ENCODE data around the gene TBX3.

The TBX3 gene

DNA sequence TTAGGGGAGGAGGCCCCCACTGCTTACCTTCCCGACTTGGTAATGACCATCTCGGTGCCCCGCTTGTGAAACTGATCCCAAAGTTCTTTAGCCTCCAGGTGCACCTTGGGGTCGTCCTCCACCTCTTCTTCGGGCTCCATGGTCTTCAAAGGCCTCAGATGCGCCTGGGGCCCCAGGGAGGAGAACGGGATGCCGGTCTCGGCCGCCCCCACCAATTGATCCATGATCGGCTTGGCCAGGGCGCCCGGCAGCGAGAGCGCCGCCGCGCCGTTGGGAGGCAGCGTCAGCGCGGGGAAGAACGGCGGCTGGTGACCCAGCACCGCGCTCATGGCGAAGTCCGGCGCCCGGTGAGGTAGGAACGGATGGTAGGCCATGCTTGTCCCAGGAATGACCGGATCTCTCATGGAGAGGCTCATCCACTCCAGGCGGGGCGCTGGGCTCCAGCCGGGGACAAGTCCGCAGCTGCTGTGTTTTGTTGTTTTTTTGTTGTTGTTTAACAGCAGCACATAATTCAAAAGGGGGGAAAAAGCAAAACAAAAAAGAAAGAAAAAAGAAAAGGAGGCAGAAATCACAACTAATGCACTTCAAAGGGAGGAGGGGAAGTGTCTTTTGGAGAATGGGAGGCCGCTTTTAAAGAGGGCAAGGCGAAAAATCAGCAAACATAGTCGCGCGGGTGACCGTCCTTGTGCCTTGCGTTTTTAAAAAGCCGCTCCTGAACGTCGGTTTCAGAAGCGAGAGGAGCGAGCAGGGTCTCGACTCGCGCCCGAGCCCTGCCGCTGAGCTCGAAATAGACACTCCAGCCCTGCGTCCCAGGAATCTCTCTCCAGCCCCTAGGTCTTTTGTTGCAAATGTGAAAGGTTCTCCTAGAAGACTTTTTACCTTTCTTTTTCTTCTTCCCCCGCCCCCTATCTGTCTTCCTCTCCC lies 928 bp downstream of the TBX3 start:
- no peak for DNase-seq

DNA sequence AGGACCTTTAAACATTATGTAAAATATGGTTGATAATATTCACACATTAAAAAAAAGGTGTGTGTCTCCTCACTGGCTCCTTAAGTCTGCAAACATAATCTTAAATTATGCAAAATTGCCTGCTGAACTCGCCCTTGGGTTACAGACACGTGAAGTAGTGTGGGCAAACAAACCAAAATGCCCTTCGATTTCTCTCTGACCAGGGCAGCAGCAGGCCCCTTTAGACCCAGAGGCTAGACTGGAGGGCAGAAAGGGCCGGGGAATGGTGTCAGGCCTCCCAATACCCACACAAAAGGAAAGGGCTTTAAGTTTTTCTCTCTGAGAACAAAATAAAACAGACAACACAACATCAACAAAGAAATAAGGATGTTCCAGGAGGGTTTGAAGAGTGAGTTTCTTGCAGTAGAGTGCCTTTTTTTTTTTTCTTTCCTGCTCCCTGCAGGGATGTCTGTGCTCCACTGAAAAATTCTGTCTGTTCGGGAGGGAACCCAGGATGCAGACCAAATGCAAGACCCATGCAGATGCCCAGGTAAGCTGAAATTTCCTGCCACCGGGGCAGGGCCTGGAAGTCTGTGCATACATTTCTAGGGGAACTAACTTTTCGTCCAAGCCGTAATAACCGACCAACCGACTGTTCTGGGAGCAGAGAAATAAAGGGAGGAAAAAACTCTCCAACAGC lies 1.7 kb downstream of the TBX3 start:
- no peak for DNase-seq

DNA sequence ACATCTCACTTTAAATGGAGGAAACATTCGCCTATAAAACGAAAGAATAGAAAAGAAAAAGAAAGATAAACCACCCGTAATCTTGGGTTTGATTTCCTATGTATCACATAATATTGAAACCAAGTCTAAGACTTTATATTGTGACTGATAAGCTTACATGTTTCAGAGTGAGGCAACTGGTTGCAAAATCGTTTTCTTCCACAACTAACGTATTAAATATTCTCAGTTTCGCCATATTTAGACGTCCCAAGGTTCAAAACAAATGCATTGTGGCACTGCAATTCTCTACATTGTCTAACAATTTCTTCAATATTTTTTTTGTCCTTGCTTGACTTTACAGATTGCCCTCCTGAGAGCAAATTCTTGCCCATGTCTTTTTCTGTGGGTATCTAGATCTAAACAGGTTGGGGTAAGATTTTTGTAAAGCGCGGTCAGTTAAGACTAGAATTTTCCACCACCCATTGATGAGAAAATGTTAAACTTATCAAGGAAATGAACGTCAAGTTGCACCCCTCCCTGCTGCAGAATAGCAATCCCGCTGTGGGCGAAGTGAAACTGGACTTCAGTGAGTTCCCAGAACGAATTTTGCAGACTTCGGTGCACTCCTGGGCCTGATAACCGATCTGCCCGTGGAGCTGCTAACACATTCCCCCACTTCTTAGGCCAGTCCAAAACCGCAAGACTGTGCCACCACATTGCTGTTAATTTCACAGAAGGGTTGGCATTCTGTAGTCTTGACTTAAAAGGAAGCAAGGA lies 2.7 kb downstream of the TBX3 start:
- DNase-seq, result no peak

DNA sequence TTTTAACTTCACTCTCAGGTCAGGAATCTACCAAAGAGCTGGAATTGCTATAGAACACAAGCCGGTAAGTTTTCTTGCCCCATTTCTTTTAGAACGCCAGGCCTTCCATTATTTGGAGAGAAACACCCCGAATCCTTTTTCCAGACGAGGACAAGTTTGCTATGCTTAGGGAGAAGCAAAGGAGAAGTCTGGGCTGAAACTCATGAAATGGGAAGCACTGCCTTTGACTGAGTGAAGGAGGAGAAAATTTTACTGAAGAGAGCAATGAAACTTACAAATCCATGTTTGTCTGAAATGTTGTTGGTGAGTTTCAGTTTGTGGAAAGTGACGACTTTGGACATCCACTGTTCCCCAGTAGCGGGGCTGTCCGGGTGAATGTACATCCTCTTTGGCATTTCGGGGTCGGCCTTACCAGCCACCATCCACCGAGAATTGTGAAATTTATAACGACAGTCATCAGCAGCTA lies 3.3 kb downstream of the TBX3 start:
- DNase-seq, result no peak

DNA sequence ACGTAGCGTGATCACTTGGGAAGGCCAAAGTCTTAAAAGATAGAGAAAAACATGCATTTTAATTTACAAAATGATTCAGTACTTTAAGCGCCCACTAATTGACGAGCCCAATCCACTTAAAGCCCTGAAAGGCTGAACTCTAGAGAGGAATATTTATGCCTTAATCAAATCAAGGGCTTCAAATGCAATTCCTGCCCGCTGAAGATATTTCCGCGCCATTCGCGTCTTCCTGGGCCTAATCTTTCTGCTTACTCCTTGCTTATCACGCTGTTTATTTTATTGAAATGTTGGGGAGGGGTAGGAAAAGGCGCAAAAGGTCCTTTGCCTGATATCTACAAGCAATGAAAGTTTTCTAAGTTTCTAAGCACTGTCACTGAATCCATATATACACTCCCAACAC lies 4.0 kb downstream of the TBX3 start:
- DNase-seq, result no peak

DNA sequence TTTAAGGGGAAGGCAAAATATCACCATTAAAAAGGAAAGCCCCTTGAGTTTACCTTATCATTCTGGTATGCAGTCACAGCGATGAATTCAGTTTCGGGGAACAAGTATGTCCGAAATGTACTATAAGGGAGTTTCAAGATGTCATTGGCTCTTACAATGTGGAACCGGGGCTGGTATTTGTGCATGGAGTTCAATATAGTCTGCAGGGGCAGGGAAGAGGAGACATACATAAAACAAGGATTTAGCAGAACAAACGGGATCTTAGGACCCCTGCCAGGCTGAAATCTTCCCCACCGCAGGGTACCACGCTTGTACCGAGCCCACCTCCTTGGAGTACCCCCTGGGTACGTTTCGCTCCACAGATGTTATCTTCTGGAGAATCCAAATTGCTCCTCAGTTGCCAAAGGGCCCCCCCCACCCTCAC lies 4.5 kb downstream of the TBX3 start:
- no peak for DNase-seq

DNA sequence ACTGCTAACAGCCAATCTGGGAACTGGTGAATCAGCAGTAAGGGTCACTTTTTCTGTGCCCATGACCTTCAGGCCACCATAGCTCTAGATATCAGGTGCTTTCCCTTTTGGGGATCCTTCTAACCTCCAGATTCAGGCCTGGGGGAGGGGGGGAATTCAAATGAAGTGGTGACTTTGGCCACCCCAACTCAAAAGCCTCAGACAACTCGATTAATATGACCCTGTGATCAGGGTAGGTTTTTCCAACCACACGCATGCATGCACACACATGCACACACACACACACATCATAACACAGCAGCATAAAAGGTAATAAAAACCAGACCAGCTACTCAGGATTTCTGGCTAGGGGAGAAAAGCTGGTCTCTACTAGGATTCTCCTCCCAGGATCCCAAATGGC lies 5.3 kb downstream of the TBX3 start:
- DNase-seq, result no peak

DNA sequence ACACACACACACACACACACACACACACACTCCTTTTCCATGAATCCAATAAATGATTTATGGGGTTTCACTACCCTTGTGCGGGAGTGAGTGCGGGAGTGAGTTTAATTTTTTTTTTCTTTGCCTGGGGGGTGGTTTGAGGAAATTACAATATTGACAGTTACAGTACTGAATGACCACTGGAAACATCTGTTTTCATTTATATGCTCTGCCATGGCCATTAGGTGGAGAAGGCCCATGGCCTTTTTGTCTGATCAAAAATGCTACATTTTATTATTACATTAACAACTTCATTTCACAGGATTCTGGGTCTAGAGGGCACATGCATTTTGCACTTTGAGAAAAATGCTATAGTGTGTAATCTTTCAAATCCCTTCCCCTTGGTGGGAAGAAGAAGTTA lies 5.9 kb downstream of the TBX3 start:
- no peak for DNase-seq

DNA sequence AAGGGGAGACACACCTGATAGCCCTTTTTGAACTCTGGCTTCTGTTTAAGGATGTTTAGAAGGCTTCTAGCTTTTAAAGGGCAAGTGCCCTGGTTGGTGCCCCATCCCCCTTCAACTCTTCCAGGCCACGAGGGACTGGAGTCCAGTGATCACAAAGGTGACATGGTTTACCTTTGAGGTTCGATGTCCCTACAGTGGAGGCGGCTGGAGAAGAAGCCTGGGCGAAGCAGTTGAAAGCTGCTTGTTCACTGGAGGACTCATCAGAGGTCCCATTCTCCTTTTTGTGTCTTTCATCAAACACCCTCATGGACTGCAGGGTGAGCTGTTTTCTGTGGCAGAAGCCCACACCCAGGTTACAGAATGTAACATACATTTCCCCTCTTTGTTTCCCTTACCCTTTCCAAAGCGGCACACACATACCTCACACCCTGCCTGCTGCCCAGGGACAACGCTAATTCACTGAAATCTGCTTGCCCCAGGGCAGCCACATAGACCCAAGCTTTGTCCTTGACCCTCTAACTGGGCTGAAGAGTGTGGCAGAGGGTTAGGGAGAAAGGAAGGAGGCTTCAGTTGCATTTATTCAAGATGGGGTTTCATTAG lies 7.7 kb downstream of the TBX3 start:
- no peak for DNase-seq

DNA sequence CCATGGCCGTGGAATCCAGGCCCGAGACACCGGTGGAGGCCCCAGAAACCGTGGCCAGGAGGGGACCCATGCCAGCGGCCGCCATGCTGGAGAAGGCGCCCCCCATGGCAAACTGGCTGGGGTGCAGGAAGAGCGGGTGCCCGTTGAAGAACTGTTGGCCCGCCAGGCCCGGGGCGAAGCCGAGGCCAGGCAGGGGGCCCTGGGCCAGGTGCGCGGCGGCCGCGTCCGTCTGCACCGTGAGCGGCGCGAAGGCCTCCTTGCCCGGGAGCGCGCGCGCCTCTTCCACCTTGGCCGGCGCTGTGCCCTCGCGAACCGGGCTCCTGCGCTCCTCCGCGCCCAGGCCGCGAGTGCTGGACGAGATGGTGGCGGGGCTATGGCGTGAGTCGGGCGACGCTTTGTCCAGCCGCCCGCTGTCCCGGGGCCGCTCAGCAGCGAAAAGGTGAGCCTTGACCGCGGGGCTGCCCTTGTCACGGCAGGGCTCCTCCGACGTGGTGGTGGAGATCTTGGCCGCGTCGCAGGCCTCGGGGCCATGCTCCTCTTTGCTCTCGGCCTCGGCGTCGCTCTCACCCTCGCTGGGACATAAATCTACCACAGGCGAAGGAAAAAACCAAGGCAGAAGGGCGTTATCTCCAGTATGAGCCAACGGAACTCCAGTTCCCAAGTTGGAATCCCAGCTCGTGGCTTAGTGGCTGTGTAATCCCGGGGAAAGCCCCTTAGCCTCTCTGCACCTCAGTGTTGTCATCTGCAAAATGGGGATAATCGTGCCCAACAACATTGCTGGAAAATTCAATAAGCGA lies 9.5 kb downstream of the TBX3 start:
- DNase-seq, result no peak

DNA sequence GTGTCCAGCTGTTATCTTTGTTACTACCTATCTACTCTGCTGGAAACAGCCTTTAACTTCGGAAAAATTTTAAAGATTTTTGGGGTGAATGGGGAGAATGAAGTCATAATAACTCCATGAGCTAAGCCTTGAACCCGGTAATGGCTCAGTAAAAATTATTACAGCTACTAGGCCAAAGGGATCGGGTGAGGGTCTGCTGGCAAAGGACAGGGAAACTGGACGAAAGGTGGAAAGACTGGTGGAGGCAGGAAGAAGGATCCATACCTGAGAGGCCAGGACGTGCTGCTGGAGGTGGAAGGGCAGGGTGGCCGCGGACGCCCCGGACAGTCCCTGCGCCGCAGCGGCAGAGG lies 10.1 kb downstream of the TBX3 start:
- DNase-seq, result no peak

DNA sequence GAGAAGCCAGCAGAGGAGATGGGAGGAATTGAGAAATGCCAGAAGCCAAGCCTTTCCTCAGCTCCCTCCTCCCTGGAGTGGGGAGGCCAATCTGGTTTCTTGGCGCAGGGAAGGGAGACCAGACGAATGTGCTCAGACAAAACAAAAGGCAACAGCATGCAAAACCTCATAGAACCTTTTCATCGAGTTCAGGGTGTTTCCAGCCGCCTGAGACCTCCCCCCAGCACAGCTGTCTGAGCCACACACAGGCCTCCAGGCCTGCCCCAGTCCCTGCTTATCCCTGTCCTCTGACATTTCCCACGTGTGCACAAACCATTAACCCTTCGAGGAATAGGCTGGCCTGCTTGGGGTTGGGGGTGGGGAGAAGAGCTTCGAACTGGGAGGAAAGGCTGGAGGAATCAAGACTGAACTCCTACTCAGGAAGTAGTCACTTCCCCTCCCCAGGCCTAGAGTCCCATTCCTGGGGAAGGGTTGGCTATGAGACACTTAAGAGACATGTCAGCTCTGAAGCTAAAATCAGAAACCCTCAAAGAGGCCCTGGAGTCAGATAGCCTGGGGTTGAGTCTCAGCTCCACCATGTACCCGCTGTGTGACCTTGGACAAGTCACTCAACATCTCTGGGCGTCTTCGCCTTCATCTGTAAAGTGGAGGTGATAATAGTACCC lies 10.7 kb downstream of the TBX3 start:
- no peak for DNase-seq

DNA sequence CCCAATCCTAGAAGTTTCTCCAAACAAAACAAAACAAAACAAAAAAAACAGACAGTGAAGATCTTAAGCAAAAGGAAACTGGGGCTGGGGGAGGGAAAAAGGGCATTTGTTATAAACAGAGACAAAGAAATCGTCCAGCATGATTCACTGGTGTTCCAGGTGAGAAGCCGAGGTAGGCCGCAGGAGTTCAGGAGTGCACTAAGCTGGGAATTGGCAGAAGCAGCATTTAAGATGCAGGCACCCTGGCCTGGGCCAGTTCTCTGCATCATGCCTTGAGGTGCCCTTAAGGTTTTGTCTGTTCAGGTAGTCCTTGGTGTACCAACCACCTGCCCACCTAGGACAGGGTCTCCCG lies 11.2 kb downstream of the TBX3 start:
- no peak for DNase-seq

DNA sequence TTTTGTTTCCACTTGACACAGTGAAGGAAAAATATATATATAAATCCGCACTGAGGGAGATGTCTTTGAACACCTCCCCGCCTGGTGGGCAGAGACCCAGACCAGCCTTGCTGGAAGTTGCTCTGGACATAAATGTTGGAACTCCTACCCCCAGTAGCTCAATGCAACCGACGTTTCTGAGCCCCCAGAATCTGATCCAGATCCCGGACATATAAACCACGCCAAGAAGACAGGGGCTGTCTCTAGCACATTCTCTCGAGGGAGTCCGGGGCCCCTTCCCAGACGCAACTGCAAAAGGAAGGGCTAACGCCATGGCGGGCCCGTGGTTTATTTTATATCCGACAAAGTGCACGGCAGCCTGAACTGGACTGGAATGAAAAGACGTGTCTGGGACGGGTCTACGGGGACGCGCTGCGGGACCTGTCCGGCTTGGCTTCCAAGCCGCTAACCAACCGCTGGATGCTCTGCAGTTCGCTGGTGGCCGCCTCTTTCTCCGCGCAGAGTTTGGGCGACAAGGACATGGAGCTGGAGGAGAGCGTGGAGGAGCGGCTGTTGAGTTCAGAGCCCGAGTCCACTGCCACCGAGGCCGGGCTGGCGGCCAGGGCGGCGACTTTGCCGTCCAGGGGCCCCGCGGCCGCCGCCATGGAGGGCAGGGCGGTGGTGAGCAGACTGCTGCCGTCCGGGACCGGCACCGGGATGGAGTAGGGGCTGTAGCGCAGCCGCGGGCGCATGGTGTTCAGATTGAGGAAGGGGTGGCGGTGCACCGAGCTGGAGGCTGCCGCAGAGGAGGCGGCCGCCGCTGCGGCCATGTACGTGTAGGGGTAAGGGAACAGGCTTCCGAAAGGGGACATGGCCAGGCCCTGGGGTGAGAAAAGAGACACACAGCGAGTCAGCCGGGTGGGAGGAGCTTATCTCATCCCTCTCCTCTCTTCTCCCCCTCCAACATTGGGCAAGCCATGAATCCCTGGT lies 12.2 kb downstream of the TBX3 start:
- no peak for DNase-seq

DNA sequence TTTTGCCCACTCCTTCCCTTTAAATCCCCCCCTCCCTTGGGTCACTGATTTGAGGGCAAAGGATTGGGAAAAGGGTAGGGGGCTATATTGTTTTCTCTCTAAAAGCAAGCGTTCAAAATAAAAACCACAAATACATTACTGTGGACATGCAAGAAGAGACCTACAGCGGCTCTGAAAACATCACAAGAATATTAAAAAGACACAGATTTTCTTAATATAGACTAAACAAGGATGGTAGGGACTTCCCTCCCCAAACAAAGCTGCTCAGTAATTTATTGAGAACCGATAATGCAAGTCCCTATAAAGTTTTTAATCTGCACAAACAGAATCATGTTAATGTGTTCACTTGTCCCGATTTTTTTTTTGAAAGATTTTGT lies 12.9 kb downstream of the TBX3 start:
- DNase-seq, result no peak

DNA sequence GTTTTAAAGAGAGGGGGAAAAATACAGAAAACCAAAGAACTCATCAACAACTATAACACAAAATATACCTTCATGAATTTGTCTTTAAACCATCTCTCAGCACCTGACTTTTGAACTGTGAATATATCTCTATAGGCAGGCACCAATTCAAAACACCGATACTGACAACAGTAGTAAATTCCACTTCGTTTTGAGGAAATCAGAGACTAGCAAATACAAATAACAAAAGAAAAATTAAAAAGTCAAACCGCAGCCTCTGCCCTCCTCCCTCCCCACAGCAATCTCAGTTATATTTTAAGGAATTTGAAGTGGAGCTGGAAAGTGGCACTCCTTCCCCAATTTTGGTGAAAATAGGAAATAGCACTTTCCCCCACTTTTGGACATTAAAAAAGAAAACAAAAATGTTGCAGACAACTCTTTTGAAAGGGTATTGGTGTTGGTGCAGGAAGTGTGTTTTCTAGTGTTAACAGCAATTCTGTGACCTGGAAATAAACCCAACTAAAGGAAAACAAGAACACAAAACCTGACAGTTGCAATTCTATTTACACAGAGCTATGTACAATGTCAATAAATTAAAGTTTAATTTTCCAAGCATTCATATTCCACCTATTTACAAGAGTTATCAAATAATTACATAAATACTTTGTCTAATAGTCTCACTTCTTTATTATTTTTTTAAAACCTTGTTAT lies 13.5 kb downstream of the TBX3 start:
- no peak for DNase-seq

DNA sequence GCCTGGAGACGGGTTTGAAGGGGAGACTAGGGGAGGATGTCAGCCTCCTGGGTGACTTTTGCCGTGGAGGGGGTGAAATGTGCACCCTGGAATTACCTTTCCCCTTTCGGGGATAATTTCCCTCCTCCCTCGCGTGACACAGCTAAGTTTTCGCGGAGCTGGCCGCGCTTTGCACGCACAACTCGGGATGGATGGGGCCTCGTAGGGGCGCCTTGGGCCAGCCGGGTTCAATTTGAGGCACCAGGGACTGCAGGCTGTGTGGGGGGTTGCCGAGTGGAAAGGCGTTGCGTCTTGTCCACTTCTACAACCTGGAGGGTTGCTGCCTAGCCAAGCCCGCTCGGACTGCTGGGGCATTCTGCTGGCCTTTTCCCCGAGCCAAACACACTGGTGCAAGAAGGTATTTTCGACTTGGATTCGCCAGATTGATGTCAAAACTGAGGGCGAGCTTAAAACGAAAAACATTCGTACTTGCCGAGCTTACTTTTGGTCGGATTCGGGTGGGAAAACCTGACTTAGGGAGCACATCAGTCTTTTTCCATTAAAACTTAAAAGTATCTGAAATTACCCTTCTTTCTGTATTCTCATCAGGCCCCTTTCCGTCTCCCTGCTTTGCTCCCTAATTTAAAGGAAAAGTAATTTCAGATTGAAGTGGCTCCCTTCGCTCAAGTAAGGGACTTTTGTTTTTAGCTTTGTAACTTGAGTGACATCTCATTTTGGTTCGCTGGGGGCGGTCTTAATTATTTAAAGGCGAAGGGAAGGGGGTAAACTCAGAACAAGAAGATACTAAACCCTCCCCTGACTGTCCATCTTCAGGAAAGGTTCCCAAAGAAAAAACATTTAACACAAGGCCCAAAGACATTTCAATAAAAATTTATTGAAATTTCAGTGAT lies 14.3 kb downstream of the TBX3 start:
- DNase-seq, result no peak

DNA sequence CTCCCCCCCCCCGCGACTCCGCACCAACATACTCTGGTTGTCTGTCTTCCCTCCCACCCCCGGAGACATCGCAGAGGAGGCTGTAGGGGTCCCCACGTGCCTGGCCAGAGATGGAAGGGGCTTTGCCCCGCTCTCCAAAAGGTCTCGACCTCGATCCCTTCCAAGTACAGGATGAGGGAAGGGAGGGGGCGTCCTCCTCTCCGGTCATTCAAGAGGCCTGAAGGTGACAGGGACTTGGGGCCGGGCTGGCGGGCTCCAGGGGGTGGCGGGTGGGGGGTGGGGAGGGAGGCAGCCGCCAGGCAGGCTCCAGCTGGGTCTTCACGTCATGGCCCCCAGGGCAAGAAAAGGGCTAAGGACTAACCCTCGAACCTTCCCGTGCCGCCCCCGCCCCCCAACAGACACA lies 15.1 kb downstream of the TBX3 start:
- no peak for DNase-seq

Data from effector CD8-positive, alpha-beta T cell (primary cell).